H4 (cell line): ENCODE measurements around the gene ALX4. TPM values are rescaled to one million over a fixed set of nuclear protein-coding genes. Genes with fewer than 3 reads are reported as not detected.

Source experiments
- DNase-seq: peaks from one replicate; pipeline ENCODE4 v3.0.0-alpha.2; 2015; ENCODE audit warnings: low spot score
- total RNA-seq: library from RNA; depleted of rRNA; stranded (reverse); fragments of >200 nt; shearing (Covaris generic); gene quantifications from 2 replicates; pipeline ENCODE4 v1.2.3, GENCODE V29; 2014

Gene ALX4
- total RNA-seq, 1 experiment from 2014 or later: 2.9 TPM

GRCh38 chr11:44315947-44316658 lies 6.2 kb upstream of the ALX4 start:
- DNase-seq: no peak

GRCh38 chr11:44314733-44315132 lies 4.8 kb upstream of the ALX4 start:
- DNase-seq: no peak

- DNase-seq: peak; percentile 61
These were observed 4.0 kb upstream of the ALX4 start for GRCh38 chr11:44313761-44314489.

GRCh38 chr11:44312876-44313275 lies 2.9 kb upstream of the ALX4 start:
- no peak for DNase-seq

GRCh38 chr11:44311339-44312261 lies 1.7 kb upstream of the ALX4 start:
- DNase-seq: no peak

GRCh38 chr11:44310463-44311272 lies 729 bp upstream of the ALX4 start:
- DNase-seq: no peak

GRCh38 chr11:44310206-44310462 lies 195 bp upstream of the ALX4 start:
- DNase-seq: no peak

- no peak for DNase-seq
These were observed 939 bp downstream of the ALX4 start for GRCh38 chr11:44308923-44309477.

- DNase-seq: no peak
These were observed 1.6 kb downstream of the ALX4 start for GRCh38 chr11:44308256-44308922.

GRCh38 chr11:44307340-44308099 lies 2.4 kb downstream of the ALX4 start:
- DNase-seq: no peak

- no peak for DNase-seq
These were observed 3.1 kb downstream of the ALX4 start for GRCh38 chr11:44306918-44307244.

- DNase-seq: no peak
These were observed 3.7 kb downstream of the ALX4 start for GRCh38 chr11:44306052-44306917.

- no peak for DNase-seq
These were observed 4.4 kb downstream of the ALX4 start for GRCh38 chr11:44305470-44306051.

GRCh38 chr11:44305026-44305469 lies 4.9 kb downstream of the ALX4 start:
- DNase-seq: no peak

- no peak for DNase-seq
These were observed 5.6 kb downstream of the ALX4 start for GRCh38 chr11:44304091-44305025.

GRCh38 chr11:44303401-44303938 lies 6.5 kb downstream of the ALX4 start:
- DNase-seq: no peak

- peak; percentile 84 for DNase-seq
These were observed 8.2 kb downstream of the ALX4 start for GRCh38 chr11:44301564-44302271.
